SK-N-SH treated with all-trans-retinoic acid at 6 μM for 48 hours (cell line): ENCODE measurements around the gene LRTM1.

Source experiments
- ATAC-seq: fragments of 200-7000 bp; cut with Tn5 transposase; 3 replicates; pipeline ENCODE4 v1.9.1; 2020; ENCODE audit warnings: mild to moderate bottlenecking, moderate library complexity
- SNAI2 ChIP-seq: fragments of 250-450 bp; sonication (Bioruptor Pico); IDR thresholded peaks from 2 replicates; pipeline ENCODE4 v1.5.0; 2020; ENCODE audit warnings: mild to moderate bottlenecking, moderate library complexity
- TOX ChIP-seq: fragments of 250-450 bp; sonication (Bioruptor Pico); IDR thresholded peaks from 2 replicates; pipeline ENCODE4 v1.8.0; 2021; ENCODE audit warnings: mild to moderate bottlenecking, moderate library complexity, borderline replicate concordance

The LRTM1 gene

DNA sequence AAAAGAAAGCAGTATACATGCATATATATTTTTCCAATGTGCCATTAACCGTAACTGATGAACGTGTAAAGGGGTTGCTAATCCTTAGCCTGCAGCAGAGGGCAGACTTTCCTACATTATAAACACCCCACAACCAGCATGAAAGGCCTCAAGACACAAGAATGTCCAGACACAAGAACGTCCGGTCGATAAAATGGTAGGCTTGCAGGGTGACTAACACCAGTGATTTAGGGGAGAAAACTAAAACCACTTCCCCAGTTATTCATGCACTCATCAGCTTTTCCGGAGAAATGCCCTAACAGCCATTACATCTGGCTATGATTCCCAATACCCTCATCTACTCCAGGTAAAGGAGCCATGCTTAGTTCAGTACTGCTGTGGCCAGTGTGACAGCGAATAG is 57.4 kb downstream of the LRTM1 start:
- peak; percentile 99 for ATAC-seq
- TF ChIP-seq SNAI2 (CRISPR knock-in tag) (no peak), TOX (0 out of 2 replicates have a peak, but pooled peaks have one; percentile 7)
